Loucy (cell line): ENCODE results near the gene MXRA8.

Experiments used
- H2AFZ ChIP-seq: fragments of 200-600 bp; sonication (generic); 2 replicates; pipeline ENCODE4 v1.6.0; 2016; ENCODE audit warnings: antibody characterized with exemption, mild to moderate bottlenecking, low read length, moderate library complexity
- H3F3A ChIP-seq: fragments of 200-600 bp; 2 replicates; pipeline ENCODE4 v1.6.0; 2016; ENCODE audit warnings: antibody characterized with exemption, low read depth, mild to moderate bottlenecking
- H3K27me3 ChIP-seq: fragments of 200-600 bp; sonication (generic); 2 replicates; pipeline ENCODE4 v1.6.1; 2014; ENCODE audit warnings: low read length, mild to moderate bottlenecking; ENCODE audit not compliant: insufficient read depth, poor library complexity, severe bottlenecking
- H3K36me3 ChIP-seq: fragments of 200-600 bp; sonication (generic); 2 replicates; pipeline ENCODE4 v1.6.1; 2016; ENCODE audit warnings: low read length; ENCODE audit not compliant: insufficient read depth
- H3K4me1 ChIP-seq: fragments of 200-600 bp; sonication (generic); 2 replicates; pipeline ENCODE4 v1.5.1; 2014; ENCODE audit warnings: low read length, mild to moderate bottlenecking; ENCODE audit not compliant: insufficient read depth, poor library complexity, severe bottlenecking
- H3K4me2 ChIP-seq: fragments of 200-600 bp; sonication (generic); 2 replicates; pipeline ENCODE4 v1.6.0; 2014; ENCODE audit warnings: antibody characterized with exemption, low read length, low read depth, mild to moderate bottlenecking; ENCODE audit not compliant: poor library complexity, severe bottlenecking
- H3K4me3 ChIP-seq: fragments of 200-600 bp; sonication (generic); 2 replicates; pipeline ENCODE4 v1.5.1; 2014; ENCODE audit warnings: low read length, mild to moderate bottlenecking, mixed read lengths; ENCODE audit not compliant: poor library complexity, severe bottlenecking
- H3K79me2 ChIP-seq: fragments of 200-600 bp; sonication (generic); 2 replicates; pipeline ENCODE4 v1.6.1; 2014; ENCODE audit warnings: low read length; ENCODE audit not compliant: insufficient read depth
- H3K9ac ChIP-seq: fragments of 200-600 bp; sonication (generic); 2 replicates; pipeline ENCODE4 v1.6.0; 2014; ENCODE audit warnings: mild to moderate bottlenecking, low read depth, low read length, moderate library complexity; ENCODE audit not compliant: poor library complexity, severe bottlenecking
- H3K9me2 ChIP-seq: fragments of 200-600 bp; sonication (generic); replicated peaks from 2 replicates; pipeline ENCODE4 v1.6.1; 2016; ENCODE audit warnings: low read depth, low read length, mixed read lengths
- H3K9me3 ChIP-seq: fragments of 200-600 bp; sonication (generic); 2 replicates; pipeline ENCODE4 v1.6.1; 2014; ENCODE audit warnings: mild to moderate bottlenecking, antibody characterized with exemption, low read length, low read depth; ENCODE audit not compliant: insufficient read depth
- H4K20me1 ChIP-seq: fragments of 200-600 bp; sonication (generic); 2 replicates; pipeline ENCODE4 v1.6.0; 2014; ENCODE audit warnings: antibody characterized with exemption, low read length, mild to moderate bottlenecking; ENCODE audit not compliant: insufficient read depth, poor library complexity, severe bottlenecking
- EZH2phosphoT487 ChIP-seq: fragments of 200-600 bp; IDR thresholded peaks from 2 replicates; pipeline ENCODE4 v1.6.1; 2018; ENCODE audit warnings: antibody characterized with exemption, mild to moderate bottlenecking, moderate library complexity, borderline replicate concordance
- TF ChIP-seq, protein P1 (sequence below): fragments of 200-600 bp; sonication (generic); conservative IDR thresholded peaks from 2 replicates; pipeline ENCODE4 v1.5.1; 2014; ENCODE audit warnings: mild to moderate bottlenecking, antibody characterized with exemption, low read length

MXRA8 gene

DNA sequence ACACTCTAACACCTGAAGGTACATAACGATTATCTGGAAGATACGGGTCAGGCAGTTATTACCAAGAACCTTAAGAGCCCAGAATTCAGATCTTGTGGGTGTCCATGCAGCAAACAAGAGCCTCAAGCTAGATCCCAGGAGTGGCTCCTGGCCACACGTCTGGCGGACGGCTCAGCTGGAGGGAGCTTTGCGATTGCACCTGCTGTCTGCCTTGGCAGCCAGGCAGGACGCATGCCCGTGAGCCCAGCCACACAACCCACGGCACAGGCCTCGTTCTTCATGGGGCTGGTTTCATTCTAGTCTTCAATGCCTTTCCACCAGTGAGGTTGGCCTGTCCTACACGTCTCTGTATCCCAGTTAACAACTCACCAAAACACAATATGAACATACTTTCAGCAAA is 35.1 kb upstream of the MXRA8 start:
- no peak overlapping the region for H2AFZ ChIP-seq
- peaks cover 4% of the 10 kb centered on the region; the same call in 1 of the 2 replicates for H3F3A ChIP-seq
- H3K4me1 ChIP-seq, result peaks cover 16% of the 10 kb centered on the region
- H3K9me3 ChIP-seq, result no peaks in the 10 kb centered on the region
- H3K79me2 ChIP-seq, result peaks cover 57% of the 10 kb centered on the region
- no peak for TF ChIP-seq EZH2phosphoT487
- TF ChIP-seq, protein P1, sequence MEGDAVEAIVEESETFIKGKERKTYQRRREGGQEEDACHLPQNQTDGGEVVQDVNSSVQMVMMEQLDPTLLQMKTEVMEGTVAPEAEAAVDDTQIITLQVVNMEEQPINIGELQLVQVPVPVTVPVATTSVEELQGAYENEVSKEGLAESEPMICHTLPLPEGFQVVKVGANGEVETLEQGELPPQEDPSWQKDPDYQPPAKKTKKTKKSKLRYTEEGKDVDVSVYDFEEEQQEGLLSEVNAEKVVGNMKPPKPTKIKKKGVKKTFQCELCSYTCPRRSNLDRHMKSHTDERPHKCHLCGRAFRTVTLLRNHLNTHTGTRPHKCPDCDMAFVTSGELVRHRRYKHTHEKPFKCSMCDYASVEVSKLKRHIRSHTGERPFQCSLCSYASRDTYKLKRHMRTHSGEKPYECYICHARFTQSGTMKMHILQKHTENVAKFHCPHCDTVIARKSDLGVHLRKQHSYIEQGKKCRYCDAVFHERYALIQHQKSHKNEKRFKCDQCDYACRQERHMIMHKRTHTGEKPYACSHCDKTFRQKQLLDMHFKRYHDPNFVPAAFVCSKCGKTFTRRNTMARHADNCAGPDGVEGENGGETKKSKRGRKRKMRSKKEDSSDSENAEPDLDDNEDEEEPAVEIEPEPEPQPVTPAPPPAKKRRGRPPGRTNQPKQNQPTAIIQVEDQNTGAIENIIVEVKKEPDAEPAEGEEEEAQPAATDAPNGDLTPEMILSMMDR, result no peak
- peaks cover 77% of the 10 kb centered on the region; the same call in 1 of the 2 replicates for H3K36me3 ChIP-seq
- peaks cover 21% of the 10 kb centered on the region for H4K20me1 ChIP-seq
- H3K9me2 ChIP-seq, result no peaks in the 10 kb centered on the region
- no peak overlapping the region for H3K9ac ChIP-seq
- H3K4me3 ChIP-seq, result no peak overlapping the region
- no peaks in the 10 kb centered on the region for H3K27me3 ChIP-seq
- no peak overlapping the region for H3K4me2 ChIP-seq

DNA sequence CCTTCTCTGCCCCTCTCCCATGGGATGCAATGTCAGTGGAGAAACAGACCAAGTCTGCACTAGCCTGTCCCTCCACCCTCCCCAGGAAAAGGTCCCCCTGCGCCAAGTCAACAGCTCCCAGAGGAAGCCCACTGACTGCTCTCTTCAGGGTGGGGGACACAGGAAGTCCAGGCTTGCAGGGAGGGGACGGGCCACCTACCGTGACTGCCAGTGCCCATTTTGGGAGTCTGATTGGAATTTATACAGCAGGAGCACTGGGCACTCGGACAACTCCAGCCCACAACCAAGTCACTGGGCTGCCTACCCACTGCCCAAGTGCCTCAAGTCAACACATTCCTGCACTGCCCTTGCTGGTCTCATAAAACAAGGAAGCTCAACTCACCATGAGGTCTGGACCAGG is 34.7 kb upstream of the MXRA8 start:
- H3K36me3 ChIP-seq, result peaks cover 82% of the 10 kb centered on the region; the same call in 1 of the 2 replicates
- H3K4me1 ChIP-seq, result peaks cover 12% of the 10 kb centered on the region
- H3K4me3 ChIP-seq, result no peak overlapping the region
- peaks cover 52% of the 10 kb centered on the region for H3K79me2 ChIP-seq
- H4K20me1 ChIP-seq, result peaks cover 17% of the 10 kb centered on the region
- no peaks in the 10 kb centered on the region for H3K9me2 ChIP-seq
- no peaks in the 10 kb centered on the region for H3K9me3 ChIP-seq
- H3F3A ChIP-seq, result peaks cover 4% of the 10 kb centered on the region; the same call in 1 of the 2 replicates
- no peak overlapping the region for H2AFZ ChIP-seq
- TF ChIP-seq EZH2phosphoT487, result no peak
- TF ChIP-seq, protein P1, result no peak
- H3K27me3 ChIP-seq, result no peaks in the 10 kb centered on the region
- no peak overlapping the region for H3K4me2 ChIP-seq
- no peak overlapping the region for H3K9ac ChIP-seq

DNA sequence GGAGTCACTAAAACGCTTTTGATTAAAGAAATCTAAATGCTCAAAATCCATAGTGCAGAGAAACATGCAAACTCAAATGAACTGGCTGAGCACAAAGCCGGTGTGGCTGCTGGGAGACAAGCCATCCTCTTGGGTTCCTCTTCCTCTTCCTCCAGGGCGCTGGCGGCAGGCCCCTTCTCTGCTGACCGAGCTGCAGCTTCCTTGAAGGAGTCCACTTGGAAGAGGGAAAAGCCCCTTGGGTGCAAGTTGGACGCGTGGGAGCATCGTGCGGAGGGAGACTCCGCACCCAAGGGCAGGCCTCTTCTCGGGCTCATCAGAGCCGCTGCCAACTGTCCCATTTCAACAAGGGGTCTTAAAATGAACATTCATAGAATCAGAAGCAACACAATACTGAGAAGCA is 32.9 kb upstream of the MXRA8 start:
- Histone ChIP-seq H2AFZ (no peak overlapping the region), H3K27me3 (no peaks in the 10 kb centered on the region), H3K4me2 (no peak overlapping the region), H3K9ac (no peak overlapping the region), H3K9me3 (no peaks in the 10 kb centered on the region), H3K36me3 (peaks cover 91% of the 10 kb centered on the region), H4K20me1 (peaks cover 8% of the 10 kb centered on the region), H3K4me1 (no peaks in the 10 kb centered on the region), H3K4me3 (no peak overlapping the region), H3F3A (peaks cover 4% of the 10 kb centered on the region; the same call in 1 of the 2 replicates), H3K79me2 (peaks cover 35% of the 10 kb centered on the region), H3K9me2 (no peaks in the 10 kb centered on the region)
- TF ChIP-seq, protein P1, result no peak
- no peak for TF ChIP-seq EZH2phosphoT487
